ENCODE measurements around the gene FGF18.

DNA sequence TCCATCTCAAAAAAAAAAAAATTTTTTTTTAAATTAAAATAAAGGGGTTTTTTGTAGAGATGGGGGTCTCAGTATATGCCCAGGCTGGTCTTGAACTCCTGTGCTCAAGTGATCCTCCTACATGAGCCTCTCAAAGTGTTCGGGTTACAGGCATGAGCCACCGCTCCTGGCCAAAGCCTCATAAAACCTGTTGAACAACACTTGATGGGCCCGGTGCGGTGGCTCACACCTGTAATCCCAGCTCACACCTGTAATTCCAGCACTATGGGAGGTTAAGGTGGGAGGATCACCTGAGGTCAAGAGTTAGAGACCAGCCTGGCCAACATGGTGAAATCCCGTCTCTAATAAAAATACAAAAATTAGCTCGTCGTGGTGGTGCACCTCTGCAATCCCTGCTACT lies 39.5 kb upstream of the FGF18 start:
- TF ChIP-seq POLR2A (IDR thresholded peaks at IDR 0.05) = no peak
- TF ChIP-seq, protein P1, sequence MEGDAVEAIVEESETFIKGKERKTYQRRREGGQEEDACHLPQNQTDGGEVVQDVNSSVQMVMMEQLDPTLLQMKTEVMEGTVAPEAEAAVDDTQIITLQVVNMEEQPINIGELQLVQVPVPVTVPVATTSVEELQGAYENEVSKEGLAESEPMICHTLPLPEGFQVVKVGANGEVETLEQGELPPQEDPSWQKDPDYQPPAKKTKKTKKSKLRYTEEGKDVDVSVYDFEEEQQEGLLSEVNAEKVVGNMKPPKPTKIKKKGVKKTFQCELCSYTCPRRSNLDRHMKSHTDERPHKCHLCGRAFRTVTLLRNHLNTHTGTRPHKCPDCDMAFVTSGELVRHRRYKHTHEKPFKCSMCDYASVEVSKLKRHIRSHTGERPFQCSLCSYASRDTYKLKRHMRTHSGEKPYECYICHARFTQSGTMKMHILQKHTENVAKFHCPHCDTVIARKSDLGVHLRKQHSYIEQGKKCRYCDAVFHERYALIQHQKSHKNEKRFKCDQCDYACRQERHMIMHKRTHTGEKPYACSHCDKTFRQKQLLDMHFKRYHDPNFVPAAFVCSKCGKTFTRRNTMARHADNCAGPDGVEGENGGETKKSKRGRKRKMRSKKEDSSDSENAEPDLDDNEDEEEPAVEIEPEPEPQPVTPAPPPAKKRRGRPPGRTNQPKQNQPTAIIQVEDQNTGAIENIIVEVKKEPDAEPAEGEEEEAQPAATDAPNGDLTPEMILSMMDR (IDR thresholded peaks at IDR 0.05) = no peak
